ENCODE results near the gene TFDP2. TPM values are rescaled to one million over a fixed set of nuclear protein-coding genes. Genes with fewer than 3 reads are reported as not detected.

Gene TFDP2
- total RNA-seq, 2 experiments from 2014 or later = 33.1 to 34.2 TPM

DNA sequence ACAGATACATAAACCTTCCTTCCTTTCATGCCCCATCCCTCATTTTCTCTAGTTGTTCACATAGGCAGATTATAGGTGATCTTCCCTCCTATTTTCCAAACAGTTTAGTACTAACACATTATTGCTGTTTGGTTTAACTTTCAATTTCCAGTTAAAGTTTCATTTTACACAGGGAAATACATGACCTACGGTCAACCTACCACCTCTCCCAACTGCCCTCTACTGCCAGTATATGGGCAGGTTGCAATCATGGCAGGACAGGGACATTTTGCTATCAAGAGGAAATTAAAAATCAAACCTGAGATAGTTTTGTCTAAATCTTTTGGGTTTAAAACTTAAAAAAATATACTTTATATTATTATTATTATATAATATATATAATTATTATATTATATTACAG lies 26.1 kb upstream of the TFDP2 start:
- TF ChIP-seq, protein P1, sequence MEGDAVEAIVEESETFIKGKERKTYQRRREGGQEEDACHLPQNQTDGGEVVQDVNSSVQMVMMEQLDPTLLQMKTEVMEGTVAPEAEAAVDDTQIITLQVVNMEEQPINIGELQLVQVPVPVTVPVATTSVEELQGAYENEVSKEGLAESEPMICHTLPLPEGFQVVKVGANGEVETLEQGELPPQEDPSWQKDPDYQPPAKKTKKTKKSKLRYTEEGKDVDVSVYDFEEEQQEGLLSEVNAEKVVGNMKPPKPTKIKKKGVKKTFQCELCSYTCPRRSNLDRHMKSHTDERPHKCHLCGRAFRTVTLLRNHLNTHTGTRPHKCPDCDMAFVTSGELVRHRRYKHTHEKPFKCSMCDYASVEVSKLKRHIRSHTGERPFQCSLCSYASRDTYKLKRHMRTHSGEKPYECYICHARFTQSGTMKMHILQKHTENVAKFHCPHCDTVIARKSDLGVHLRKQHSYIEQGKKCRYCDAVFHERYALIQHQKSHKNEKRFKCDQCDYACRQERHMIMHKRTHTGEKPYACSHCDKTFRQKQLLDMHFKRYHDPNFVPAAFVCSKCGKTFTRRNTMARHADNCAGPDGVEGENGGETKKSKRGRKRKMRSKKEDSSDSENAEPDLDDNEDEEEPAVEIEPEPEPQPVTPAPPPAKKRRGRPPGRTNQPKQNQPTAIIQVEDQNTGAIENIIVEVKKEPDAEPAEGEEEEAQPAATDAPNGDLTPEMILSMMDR (IDR thresholded peaks at IDR 0.05) = no peak
- Histone ChIP-seq H3K36me3 (ENCODE audit: insufficient read depth, low read length) (peaks cover 6% of the 10 kb centered on the region), H3K27me3 (ENCODE audit: control insufficient read depth in 1 of 2, insufficient read depth in 2 of 2, low read length in 2 of 2) (no peaks in the 10 kb centered on the region), H3K4me3 (ENCODE audit: low read length) (no peak overlapping the region), H3K9me3 (ENCODE audit: control insufficient read depth in 1 of 2, insufficient read depth in 1 of 2, low read length in 2 of 2) (no peaks in the 10 kb centered on the region), H3K27ac (ENCODE audit: low read depth in 1 of 2, low read length in 2 of 2) (no peak overlapping the region), H3K4me1 (ENCODE audit: insufficient read depth, low read length) (no peaks in the 10 kb centered on the region)
- CTCF ChIA-PET = no interaction called here
- no peaks in the 10 kb centered on the region for H3K4me1 Mint-ChIP-seq (ENCODE audit: low read depth)
- DNase-seq = no peak
- no peak for ATAC-seq (ENCODE audit: poor library complexity)
- intact Hi-C loops (cut with DNase I, micrococcal nuclease) = no loop called here
- H3K27ac Mint-ChIP-seq = no peak overlapping the region
- POLR2A ChIA-PET = no interaction called here
- no peaks in the 10 kb centered on the region for H3K9me3 Mint-ChIP-seq
- H3K4me3 Mint-ChIP-seq = no peak overlapping the region
- H3K36me3 Mint-ChIP-seq (ENCODE audit: low read depth) = peaks cover 52% of the 10 kb centered on the region
- H3K27me3 Mint-ChIP-seq = no peaks in the 10 kb centered on the region

DNA sequence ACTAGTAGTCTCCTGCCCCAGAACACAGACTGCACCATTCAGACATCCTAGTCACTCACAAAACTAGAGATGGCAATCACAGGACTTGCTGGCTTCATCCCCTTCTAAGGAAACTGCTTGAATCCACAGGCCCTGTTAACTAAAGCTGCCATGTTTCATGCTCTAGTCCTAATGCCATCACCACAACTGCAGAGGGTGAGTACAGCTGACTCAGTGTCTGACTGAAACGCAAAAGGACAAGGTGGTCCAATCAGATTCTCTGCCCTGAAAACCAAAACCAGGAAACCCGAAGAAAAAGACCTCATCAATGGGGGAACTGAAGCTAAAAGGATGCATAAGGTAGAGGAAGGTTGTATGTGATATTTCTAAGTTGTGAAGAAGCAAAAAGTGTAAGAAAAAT lies 25.2 kb upstream of the TFDP2 start:
- Mint-ChIP-seq H3K4me3 (no peak overlapping the region), H3K27me3 (no peaks in the 10 kb centered on the region), H3K36me3 (ENCODE audit: low read depth) (peaks cover 52% of the 10 kb centered on the region), H3K4me1 (ENCODE audit: low read depth) (no peaks in the 10 kb centered on the region), H3K9me3 (no peaks in the 10 kb centered on the region), H3K27ac (no peak overlapping the region)
- Histone ChIP-seq H3K36me3 (ENCODE audit: insufficient read depth, low read length) (peaks cover 8% of the 10 kb centered on the region), H3K4me1 (ENCODE audit: insufficient read depth, low read length) (no peaks in the 10 kb centered on the region), H3K27me3 (ENCODE audit: control insufficient read depth in 1 of 2, insufficient read depth in 2 of 2, low read length in 2 of 2) (no peaks in the 10 kb centered on the region), H3K9me3 (ENCODE audit: control insufficient read depth in 1 of 2, insufficient read depth in 1 of 2, low read length in 2 of 2) (no peaks in the 10 kb centered on the region), H3K4me3 (ENCODE audit: low read length) (no peak overlapping the region), H3K27ac (ENCODE audit: low read depth in 1 of 2, low read length in 2 of 2) (no peak overlapping the region)
- no peak for ATAC-seq (ENCODE audit: poor library complexity)
- TF ChIP-seq, protein P1 (IDR thresholded peaks at IDR 0.05) = no peak
- POLR2A ChIA-PET = no interaction called here
- CTCF ChIA-PET = no interaction called here
- no peak for DNase-seq
- intact Hi-C loops (cut with DNase I, micrococcal nuclease) = no loop called here

DNA sequence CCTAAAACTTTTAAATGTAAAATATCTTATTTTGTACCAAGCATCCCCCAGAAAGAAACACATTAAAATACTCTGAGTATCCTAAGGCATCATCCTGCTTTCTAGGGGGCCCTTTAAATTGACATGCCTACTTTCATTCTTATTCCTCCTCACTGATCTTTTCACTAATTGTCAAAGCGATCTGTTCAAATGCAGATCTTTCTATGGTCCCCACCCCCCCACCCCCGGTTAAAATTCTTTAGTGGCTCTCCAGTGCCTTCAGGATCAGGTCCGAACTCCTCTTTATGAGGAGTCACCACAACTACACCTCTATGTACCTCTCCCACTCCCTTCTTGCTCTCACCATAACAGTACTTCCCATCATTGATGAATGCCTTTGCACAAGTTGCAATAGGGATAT lies 19.2 kb upstream of the TFDP2 start:
- ATAC-seq (ENCODE audit: poor library complexity) (no peak), DNase-seq (no peak)
- H3K36me3 Mint-ChIP-seq (ENCODE audit: low read depth) = peaks cover 33% of the 10 kb centered on the region
- Histone ChIP-seq H3K36me3 (ENCODE audit: insufficient read depth, low read length) (peaks cover 15% of the 10 kb centered on the region), H3K27me3 (ENCODE audit: control insufficient read depth in 1 of 2, insufficient read depth in 2 of 2, low read length in 2 of 2) (no peaks in the 10 kb centered on the region), H3K27ac (ENCODE audit: low read depth in 1 of 2, low read length in 2 of 2) (no peak overlapping the region), H3K4me3 (ENCODE audit: low read length) (no peak overlapping the region), H3K4me1 (ENCODE audit: insufficient read depth, low read length) (no peaks in the 10 kb centered on the region), H3K9me3 (ENCODE audit: control insufficient read depth in 1 of 2, insufficient read depth in 1 of 2, low read length in 2 of 2) (no peaks in the 10 kb centered on the region)
- ChIA-PET POLR2A (no interaction called here), CTCF (no interaction called here)
- H3K4me1 Mint-ChIP-seq (ENCODE audit: low read depth) = no peaks in the 10 kb centered on the region
- TF ChIP-seq, protein P1 (IDR thresholded peaks at IDR 0.05) = no peak
- intact Hi-C loops (cut with DNase I, micrococcal nuclease) = no loop called here
- H3K27me3 Mint-ChIP-seq = no peaks in the 10 kb centered on the region
- no peak overlapping the region for H3K27ac Mint-ChIP-seq
- H3K9me3 Mint-ChIP-seq = no peaks in the 10 kb centered on the region
- no peak overlapping the region for H3K4me3 Mint-ChIP-seq

Data from CD4-positive, alpha-beta T cell (primary cell).